Peyer's patch (tissue), 4 donors: ENCODE data around the gene PLEKHM2. TPM values are rescaled to one million over a fixed set of nuclear protein-coding genes. Genes with fewer than 3 reads are reported as not detected.

Experiments
- DNase-seq, 3 donors: peaks; one replicate each; pipeline ENCODE4 v3.0.0-alpha.2; 2017 to 2019
- H3K27ac ChIP-seq, 4 donors: fragments of 200-600 bp; sonication (generic); one replicate each; pipeline ENCODE4 v1.5.1; 2016 to 2019
- H3K27me3 ChIP-seq, 2 donors: fragments of 200-600 bp; sonication (generic); one replicate each; pipeline ENCODE4 v1.5.1; 2019
- H3K36me3 ChIP-seq, 3 donors: fragments of 200-600 bp; sonication (generic); one replicate each; pipeline ENCODE4 v1.5.1; 2016 to 2019
- H3K4me1 ChIP-seq, 4 donors: fragments of 200-600 bp; sonication (generic); one replicate each; pipeline ENCODE4 v1.5.1; 2016 to 2019
- H3K4me3 ChIP-seq, 4 donors: fragments of 200-600 bp; sonication (generic); 1 replicate in 3 of 4; 2 replicates in 1 of 4; pipeline ENCODE4 v1.5.1; 2016 to 2019; ENCODE audit warnings: mild to moderate bottlenecking in 1 of 4
- H3K9me3 ChIP-seq, 4 donors: fragments of 200-600 bp; sonication (generic); one replicate each; pipeline ENCODE4 v1.5.1; 2016 to 2019; ENCODE audit warnings: mild to moderate bottlenecking in 1 of 4
- POLR2A ChIP-seq, 2 donors: fragments of 450-650 bp; IDR thresholded peaks; one replicate each; pipeline ENCODE4 v1.5.1; 2017; ENCODE audit warnings: antibody characterized with exemption in 2 of 2, mild to moderate bottlenecking in 2 of 2, moderate library complexity in 2 of 2
- total RNA-seq, 4 donors: library from RNA; depleted of rRNA; stranded (reverse); fragments of >200 nt; gene quantifications; one replicate each; pipeline ENCODE4 v1.1.0, GENCODE V29; 2016
- TF ChIP-seq, protein P1 (sequence below), 6 experiments: fragments of 450-650 bp in 4 of 6; fragments of 200-600 bp in 2 of 6; sonication (generic) in 1 of 6; IDR thresholded peaks; one replicate each; pipeline ENCODE4 v1.5.1; 2017 to 2019; ENCODE audit warnings: antibody characterized with exemption in 6 of 6, mild to moderate bottlenecking in 3 of 6, moderate library complexity in 1 of 6

PLEKHM2 gene
- total RNA-seq, 4 donors from 2014 or later, result 20.0 to 63.5 (median 37.7) TPM

- TF ChIP-seq, protein P1, sequence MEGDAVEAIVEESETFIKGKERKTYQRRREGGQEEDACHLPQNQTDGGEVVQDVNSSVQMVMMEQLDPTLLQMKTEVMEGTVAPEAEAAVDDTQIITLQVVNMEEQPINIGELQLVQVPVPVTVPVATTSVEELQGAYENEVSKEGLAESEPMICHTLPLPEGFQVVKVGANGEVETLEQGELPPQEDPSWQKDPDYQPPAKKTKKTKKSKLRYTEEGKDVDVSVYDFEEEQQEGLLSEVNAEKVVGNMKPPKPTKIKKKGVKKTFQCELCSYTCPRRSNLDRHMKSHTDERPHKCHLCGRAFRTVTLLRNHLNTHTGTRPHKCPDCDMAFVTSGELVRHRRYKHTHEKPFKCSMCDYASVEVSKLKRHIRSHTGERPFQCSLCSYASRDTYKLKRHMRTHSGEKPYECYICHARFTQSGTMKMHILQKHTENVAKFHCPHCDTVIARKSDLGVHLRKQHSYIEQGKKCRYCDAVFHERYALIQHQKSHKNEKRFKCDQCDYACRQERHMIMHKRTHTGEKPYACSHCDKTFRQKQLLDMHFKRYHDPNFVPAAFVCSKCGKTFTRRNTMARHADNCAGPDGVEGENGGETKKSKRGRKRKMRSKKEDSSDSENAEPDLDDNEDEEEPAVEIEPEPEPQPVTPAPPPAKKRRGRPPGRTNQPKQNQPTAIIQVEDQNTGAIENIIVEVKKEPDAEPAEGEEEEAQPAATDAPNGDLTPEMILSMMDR (IDR thresholded peaks at IDR 0.05), result no peak
- TF ChIP-seq POLR2A (IDR thresholded peaks at IDR 0.05), result peak in 1 of 2 donors; percentile 89
- Histone ChIP-seq H3K4me1 (peaks cover 0 to 54% (median 3%) of the 10 kb centered on the region in 4 donors), H3K27me3 (peaks cover 0 to under 1% of the 10 kb centered on the region in 2 donors), H3K27ac (peak overlapping the region in 3 of 4 donors; percentile 72 to 96 (median 85)), H3K36me3 (peaks cover 0 to 51% (median 0%) of the 10 kb centered on the region in 3 donors), H3K4me3 (no peak overlapping the region), H3K9me3 (no peaks in the 10 kb centered on the region)
- DNase-seq, result peak in 2 of 3 donors; percentile 91 to 92
Observed at GRCh38 chr1:15764269-15764764, 80.2 kb downstream of the PLEKHM2 start.

GRCh38 chr1:15764890-15765289 lies 80.8 kb downstream of the PLEKHM2 start:
- peak overlapping the region in 2 of 4 donors; percentile 1 to 22 for H3K4me3 ChIP-seq
- no peak for DNase-seq
- no peaks in the 10 kb centered on the region for H3K27me3 ChIP-seq
- H3K36me3 ChIP-seq, result peaks cover 0 to 56% (median 0%) of the 10 kb centered on the region in 3 donors
- H3K27ac ChIP-seq, result peak overlapping the region in 3 of 4 donors; percentile 72 to 96 (median 85)
- no peaks in the 10 kb centered on the region for H3K9me3 ChIP-seq
- peaks cover 0 to 48% (median 3%) of the 10 kb centered on the region in 4 donors for H3K4me1 ChIP-seq
- TF ChIP-seq, protein P1 (IDR thresholded peaks at IDR 0.05), result no peak
- TF ChIP-seq POLR2A (IDR thresholded peaks at IDR 0.05), result no peak

- DNase-seq, result no peak
- H3K4me1 ChIP-seq, result peaks cover 0 to 43% (median 3%) of the 10 kb centered on the region in 4 donors
- no peaks in the 10 kb centered on the region for H3K27me3 ChIP-seq
- TF ChIP-seq, protein P1 (IDR thresholded peaks at IDR 0.05), result no peak
- no peak for TF ChIP-seq POLR2A (IDR thresholded peaks at IDR 0.05)
- H3K27ac ChIP-seq, result peak overlapping the region in 1 of 4 donors; percentile 96
- H3K36me3 ChIP-seq, result peaks cover 0 to 60% (median 0%) of the 10 kb centered on the region in 3 donors
- no peak overlapping the region for H3K4me3 ChIP-seq
- no peaks in the 10 kb centered on the region for H3K9me3 ChIP-seq
Observed at GRCh38 chr1:15765495-15766194, 81.5 kb downstream of the PLEKHM2 start.

DNA sequence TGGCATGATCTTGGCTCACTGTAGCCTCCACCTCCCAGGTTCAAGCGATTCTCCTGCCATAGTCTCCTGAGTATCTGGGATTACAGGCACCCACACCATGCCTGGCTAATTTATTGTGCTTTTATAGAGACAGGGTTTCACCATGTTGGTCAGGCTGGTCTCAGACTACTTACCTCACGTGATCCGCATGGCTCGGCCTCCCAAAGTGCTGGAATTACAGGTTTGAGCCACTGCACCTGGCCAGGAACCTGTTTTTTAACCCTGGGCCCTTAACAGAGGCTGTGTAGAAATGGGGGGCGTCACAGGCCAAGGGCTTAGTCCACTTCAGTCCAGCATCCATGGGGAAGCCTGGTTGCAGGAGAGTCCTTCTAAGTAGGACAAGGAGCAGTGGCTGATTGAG lies 83.8 kb downstream of the PLEKHM2 start:
- Histone ChIP-seq H3K9me3 (no peaks in the 10 kb centered on the region), H3K27ac (no peak overlapping the region), H3K4me1 (peaks cover 0 to 31% (median 3%) of the 10 kb centered on the region in 4 donors), H3K4me3 (no peak overlapping the region), H3K27me3 (no peaks in the 10 kb centered on the region), H3K36me3 (peaks cover 0 to 82% (median 0%) of the 10 kb centered on the region in 3 donors)
- DNase-seq, result no peak
- TF ChIP-seq POLR2A (IDR thresholded peaks at IDR 0.05), result no peak
- TF ChIP-seq, protein P1 (IDR thresholded peaks at IDR 0.05), result no peak

DNA sequence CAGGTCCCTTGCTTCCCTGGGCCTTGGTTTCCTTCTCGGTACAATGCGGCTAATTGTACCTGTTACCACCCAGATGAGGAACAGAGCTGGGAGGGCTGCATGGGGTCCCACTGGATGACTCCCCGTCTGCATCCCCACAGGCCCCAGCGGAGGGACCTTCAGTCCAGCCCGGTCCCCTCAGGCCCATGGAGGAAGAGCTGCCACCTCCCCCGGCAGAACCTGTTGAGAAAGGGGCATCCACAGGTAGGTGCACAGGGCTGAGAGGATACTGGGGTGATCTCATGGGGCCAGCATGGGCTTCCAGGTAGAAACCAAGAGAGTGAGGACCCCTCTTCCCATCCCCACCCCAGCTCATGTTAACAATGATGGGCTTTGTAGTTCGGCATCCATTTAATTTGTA lies 84.3 kb downstream of the PLEKHM2 start:
- peaks cover 0 to 27% (median 3%) of the 10 kb centered on the region in 4 donors for H3K4me1 ChIP-seq
- no peak overlapping the region for H3K4me3 ChIP-seq
- no peak for TF ChIP-seq POLR2A (IDR thresholded peaks at IDR 0.05)
- TF ChIP-seq, protein P1 (IDR thresholded peaks at IDR 0.05), result no peak
- H3K36me3 ChIP-seq, result peaks cover 0 to 87% (median 0%) of the 10 kb centered on the region in 3 donors
- no peaks in the 10 kb centered on the region for H3K27me3 ChIP-seq
- no peaks in the 10 kb centered on the region for H3K9me3 ChIP-seq
- DNase-seq, result no peak
- H3K27ac ChIP-seq, result no peak overlapping the region
